G401 (cell line): Measurements from ENCODE around the gene KCNQ1OT1. TPM values are rescaled to one million over a fixed set of nuclear protein-coding genes. Genes with fewer than 3 reads are reported as not detected.

Experiments
- DNase-seq: peaks from one replicate; pipeline ENCODE4 v3.0.0-alpha.2; 2015; ENCODE audit warnings: low spot score
- in situ Hi-C: cut with HindIII; loops from 2 replicates; pipeline ENCODE4 v1.10.0; 2016; ENCODE audit warnings: low sequenced_read_pairs, mixed read lengths
- total RNA-seq: library from RNA; depleted of rRNA; stranded (reverse); fragments of >200 nt; shearing (Covaris generic); gene quantifications from 2 replicates; pipeline ENCODE4 v1.2.3, GENCODE V29; 2014

Gene KCNQ1OT1
- total RNA-seq, 1 experiment from 2014 or later = 0.75 TPM

DNA sequence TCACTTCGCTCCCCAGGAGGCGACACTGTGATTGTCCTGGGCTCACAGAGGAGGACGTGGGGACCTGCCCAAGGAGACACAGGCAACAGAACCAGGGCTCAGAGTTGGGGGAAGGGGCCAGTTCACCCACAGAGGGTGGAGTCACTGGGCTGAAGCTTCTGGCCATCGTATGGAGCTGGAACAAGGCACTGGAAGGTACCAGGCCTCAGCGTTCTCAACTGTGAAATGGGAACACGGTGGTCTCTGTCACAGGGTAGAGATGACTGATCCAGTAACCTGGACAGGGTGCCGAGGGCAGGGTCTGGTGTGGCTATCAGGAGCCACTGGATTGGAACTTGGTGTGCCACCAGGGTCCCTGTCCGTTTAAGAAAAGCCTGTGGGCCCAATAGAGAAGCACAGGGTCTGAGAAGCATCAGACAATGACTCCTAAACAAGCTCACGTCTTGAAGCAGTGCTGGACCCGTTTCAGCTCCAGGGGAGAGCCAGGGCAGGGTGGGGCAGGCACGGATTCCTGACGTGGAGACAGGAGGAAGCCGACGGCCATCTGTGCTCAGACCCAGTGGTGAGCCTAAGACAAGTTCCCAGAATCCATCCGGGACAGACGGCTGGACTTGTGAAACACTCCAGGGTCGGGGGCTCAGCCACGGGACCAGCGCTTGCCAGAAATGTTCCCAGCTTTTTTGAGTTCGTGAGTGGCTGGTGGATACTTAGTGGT is 25.0 kb upstream of the KCNQ1OT1 start:
- DNase-seq = no peak
- in situ Hi-C loops = no loop called here

GRCh38 chr11:2724104-2724503 is 24.3 kb upstream of the KCNQ1OT1 start:
- no peak for DNase-seq
- in situ Hi-C loops = no loop called here

DNA sequence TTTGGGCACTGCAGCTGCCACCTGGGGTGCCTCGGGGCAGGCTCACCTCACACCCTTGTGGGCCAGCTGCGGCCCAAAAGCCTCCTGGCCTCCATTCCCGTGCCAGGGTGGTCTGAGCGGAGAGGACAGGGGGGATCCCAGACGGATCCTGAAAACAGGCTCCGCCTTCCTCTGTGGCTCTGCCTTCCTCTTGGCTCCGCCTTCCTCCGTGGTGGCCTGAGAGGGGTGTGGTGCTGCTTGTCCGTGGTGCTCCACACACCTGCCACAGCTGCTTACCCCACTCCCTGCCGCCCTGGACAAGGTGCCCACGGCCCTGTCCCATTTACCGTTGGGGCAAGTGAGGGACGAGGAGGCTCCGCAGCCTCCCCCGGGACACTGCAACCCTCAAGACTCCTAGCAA is 23.2 kb upstream of the KCNQ1OT1 start:
- in situ Hi-C loops = no loop called here
- no peak for DNase-seq

GRCh38 chr11:2721210-2721916 is 21.6 kb upstream of the KCNQ1OT1 start:
- DNase-seq = no peak

DNA sequence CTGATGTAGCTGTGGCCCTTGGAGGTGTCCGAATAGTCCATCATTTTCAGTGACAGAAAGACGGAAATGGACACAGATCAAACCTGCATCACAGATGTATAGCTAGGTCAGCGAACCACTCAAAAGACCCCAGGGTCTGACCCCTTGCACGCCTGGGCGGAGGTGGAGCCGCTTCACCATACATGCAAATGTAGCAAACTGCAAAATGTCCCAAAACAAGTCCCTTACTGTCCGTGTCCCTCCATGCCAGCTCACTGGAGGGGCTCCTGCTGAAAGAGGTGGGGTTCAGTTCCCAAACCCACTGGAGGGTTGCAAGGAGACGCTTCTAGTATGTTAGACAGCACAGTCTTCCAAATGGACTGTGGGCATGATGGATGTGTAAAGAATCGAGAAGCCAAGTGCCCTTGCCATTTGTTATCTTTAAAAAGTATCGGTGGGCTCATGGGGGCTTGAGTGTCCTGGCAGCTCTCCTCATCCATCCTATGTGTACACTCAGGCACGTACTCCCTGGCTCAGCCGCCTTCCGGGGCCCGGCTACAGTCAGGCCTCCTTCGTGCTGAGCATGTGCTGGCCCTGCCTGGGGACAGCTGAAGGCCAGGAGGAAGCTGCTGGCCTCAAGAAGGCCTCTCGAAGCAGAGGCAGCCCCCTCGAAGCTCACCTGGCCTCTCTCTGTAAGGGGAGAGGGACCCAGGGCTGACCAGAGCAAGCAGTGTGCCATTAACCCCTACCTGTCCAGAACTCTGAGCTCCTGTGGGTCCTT is 20.2 kb upstream of the KCNQ1OT1 start:
- in situ Hi-C loops = no loop called here
- no peak for DNase-seq

More at GRCh38 chr11:2721210-2721916, 21.6 kb upstream of the KCNQ1OT1 start:
- in situ Hi-C loops = no loop called here

GRCh38 chr11:2718817-2719438 is 19.1 kb upstream of the KCNQ1OT1 start:
- no peak for DNase-seq
- in situ Hi-C loops = no loop called here

GRCh38 chr11:2717561-2718325 is 17.9 kb upstream of the KCNQ1OT1 start:
- peak; percentile 50 for DNase-seq
- in situ Hi-C loops = no loop called here

- DNase-seq = no peak
- in situ Hi-C loops = no loop called here
These were observed 16.7 kb upstream of the KCNQ1OT1 start for GRCh38 chr11:2716376-2717095.

- in situ Hi-C loops = no loop called here
- no peak for DNase-seq
These were observed 16.0 kb upstream of the KCNQ1OT1 start for GRCh38 chr11:2715716-2716350.

- in situ Hi-C loops = no loop called here
These were observed 15.1 kb upstream of the KCNQ1OT1 start for GRCh38 chr11:2714871-2715270.

DNA sequence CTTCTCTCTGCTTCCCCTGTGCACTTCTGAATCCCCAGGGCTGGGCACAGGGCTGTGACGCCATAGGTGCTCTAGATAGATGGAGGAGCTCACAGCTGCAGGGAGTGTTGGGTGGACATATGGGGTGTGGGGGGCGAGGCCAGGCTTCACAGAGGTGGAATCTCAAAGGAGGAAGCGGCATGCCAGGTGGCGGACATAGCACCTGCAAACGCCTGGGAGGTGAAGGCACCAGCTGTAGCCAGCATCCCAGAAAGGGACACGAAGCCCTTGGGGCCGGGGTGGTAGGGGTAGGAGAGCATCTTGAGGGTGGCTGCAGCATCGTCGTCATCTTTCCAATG is 14.6 kb upstream of the KCNQ1OT1 start:
- in situ Hi-C loops = no loop called here
- no peak for DNase-seq

More at GRCh38 chr11:2714871-2715270, 15.1 kb upstream of the KCNQ1OT1 start:
- DNase-seq = no peak

DNA sequence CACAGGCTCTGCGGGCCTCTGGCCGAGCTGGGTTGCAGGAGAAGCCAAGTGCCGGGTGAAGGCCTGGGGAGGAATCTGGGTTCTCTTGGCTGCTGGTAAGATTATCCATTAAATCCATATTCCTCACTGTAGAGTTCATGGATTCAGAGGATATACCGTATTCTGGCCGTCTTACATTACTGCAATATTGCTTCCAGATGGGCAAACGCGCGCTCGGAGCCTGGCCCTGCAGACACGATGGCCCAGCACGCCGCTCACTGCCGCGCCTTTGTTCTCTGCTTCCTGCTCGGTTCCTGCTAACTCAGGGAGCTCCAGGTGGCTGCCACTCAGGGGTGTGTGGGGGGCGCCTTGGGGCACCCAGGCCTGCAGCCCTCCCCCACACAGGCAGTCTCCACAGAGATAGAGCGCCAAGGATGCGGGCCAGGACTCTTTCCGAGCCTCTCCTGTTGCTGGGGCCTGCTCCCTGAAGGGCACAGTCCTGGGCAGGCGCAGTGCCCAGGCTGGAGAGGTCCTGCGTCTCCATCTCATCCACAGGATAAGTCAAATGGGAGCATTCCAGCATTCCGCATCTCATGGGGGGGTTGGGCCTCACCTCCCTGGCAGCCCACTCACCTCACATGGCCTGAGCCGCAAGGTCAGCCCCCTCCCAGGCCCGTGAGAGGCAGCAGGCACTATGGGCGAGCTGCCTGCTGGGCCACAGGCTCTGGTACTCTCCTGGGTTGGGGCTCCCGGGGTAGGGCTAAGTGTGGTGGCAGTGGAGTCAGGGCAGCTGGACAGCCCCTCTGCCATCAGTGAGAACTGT is 14.1 kb upstream of the KCNQ1OT1 start:
- in situ Hi-C loops = no loop called here
- no peak for DNase-seq

DNA sequence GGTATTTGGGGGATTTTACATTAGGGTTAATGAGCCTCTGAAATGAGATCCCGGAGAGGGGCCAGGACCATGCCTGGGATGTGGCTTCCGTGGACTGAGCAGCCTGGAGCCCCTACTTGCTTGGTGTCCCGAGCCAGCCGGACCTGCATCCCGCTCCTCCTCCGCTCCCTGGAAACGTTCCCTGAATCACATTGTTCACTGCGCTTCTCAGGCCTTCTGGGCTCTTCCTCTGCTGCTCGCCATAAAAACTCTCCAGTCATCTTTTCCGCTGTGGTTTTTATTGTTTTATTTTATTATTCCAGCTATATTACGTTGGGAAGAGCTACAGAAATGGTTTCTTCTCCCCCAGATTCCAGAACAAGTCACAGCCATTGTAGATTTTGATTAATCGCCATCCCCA is 13.3 kb upstream of the KCNQ1OT1 start:
- no peak for DNase-seq
- in situ Hi-C loops = no loop called here

GRCh38 chr11:2711161-2711560 is 11.4 kb upstream of the KCNQ1OT1 start:
- no peak for DNase-seq
- in situ Hi-C loops = no loop called here

DNA sequence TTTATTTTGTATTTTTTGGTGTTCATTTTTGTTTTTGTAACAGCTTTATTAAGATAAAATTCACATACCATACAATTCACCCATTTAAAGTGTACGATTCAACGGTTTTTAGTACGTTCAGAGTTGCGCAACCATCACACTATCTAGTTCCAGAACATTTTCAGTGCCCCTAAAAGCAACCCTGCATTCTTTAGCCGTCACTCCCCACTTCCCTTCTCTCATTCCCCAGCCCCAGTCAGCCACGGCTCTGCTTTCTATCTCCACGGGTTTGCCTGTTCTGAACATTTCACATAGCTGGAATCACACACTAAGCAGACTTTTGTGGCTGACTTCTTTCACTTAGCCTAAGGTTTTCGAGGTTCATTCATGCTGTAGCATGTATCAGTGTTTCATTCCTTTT is 9.6 kb upstream of the KCNQ1OT1 start:
- no peak for DNase-seq
- in situ Hi-C loops = no loop called here

- no peak for DNase-seq
- in situ Hi-C loops = no loop called here
These were observed 9.0 kb upstream of the KCNQ1OT1 start for GRCh38 chr11:2708757-2709281.

DNA sequence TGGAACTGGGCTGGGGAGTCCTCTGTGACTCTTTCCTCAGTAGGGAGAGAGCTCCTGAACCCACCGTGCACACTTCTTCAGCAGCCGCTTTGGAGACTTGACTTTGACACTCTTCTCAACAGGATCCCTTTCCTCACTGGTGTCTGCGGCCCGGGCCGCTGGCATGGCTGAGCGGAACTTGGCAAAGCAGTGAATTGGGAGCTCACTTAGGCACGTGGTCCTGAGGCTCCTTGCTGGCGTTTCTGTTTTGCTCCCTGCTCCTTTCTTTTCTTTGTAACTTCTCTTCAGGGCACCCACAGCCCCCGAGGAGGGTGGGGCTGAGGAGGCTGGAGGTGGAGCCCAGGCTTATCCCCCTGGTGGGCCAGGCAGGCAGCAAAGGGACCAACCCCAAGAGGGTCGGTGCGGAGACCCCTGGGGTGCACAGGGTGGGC is 8.4 kb upstream of the KCNQ1OT1 start:
- in situ Hi-C loops = no loop called here
- DNase-seq = peak; percentile 13
